ENCODE data around the gene EOMES.

EOMES gene

GRCh38 chr3:27719314-27720003 lies 2.7 kb downstream of the EOMES start:
- no peak for DNase-seq

GRCh38 chr3:27718459-27718858 lies 3.7 kb downstream of the EOMES start:
- no peak for DNase-seq

GRCh38 chr3:27717200-27717852 lies 4.8 kb downstream of the EOMES start:
- no peak for DNase-seq

GRCh38 chr3:27716309-27716708 lies 5.8 kb downstream of the EOMES start:
- DNase-seq: no peak

- no peak for DNase-seq
Measured at GRCh38 chr3:27715863-27716262, 6.3 kb downstream of the EOMES start.

- no peak for DNase-seq
Measured at GRCh38 chr3:27715454-27715806, 6.7 kb downstream of the EOMES start.

GRCh38 chr3:27714692-27715453 lies 7.2 kb downstream of the EOMES start:
- DNase-seq: no peak

- no peak for DNase-seq
Measured at GRCh38 chr3:27714146-27714526, 8.0 kb downstream of the EOMES start.

- DNase-seq: no peak
Measured at GRCh38 chr3:27713435-27714145, 8.5 kb downstream of the EOMES start.

GRCh38 chr3:27713078-27713423 lies 9.1 kb downstream of the EOMES start:
- DNase-seq: no peak

GRCh38 chr3:27712136-27713077 lies 9.7 kb downstream of the EOMES start:
- peak; percentile 82 for DNase-seq

GRCh38 chr3:27708250-27708649 lies 13.9 kb downstream of the EOMES start:
- no peak for DNase-seq

GRCh38 chr3:27699067-27699466 lies 23.1 kb downstream of the EOMES start:
- no peak for DNase-seq

GRCh38 chr3:27696906-27697305 lies 25.2 kb downstream of the EOMES start:
- DNase-seq: no peak

- DNase-seq: no peak
Measured at GRCh38 chr3:27695636-27696035, 26.5 kb downstream of the EOMES start.

GRCh38 chr3:27688053-27688452 lies 34.1 kb downstream of the EOMES start:
- DNase-seq: no peak

GRCh38 chr3:27686642-27687041 lies 35.5 kb downstream of the EOMES start:
- no peak for DNase-seq

GRCh38 chr3:27685474-27685873 lies 36.6 kb downstream of the EOMES start:
- DNase-seq: no peak

- DNase-seq: no peak
Measured at GRCh38 chr3:27684302-27684701, 37.8 kb downstream of the EOMES start.

GRCh38 chr3:27681249-27681748 lies 40.8 kb downstream of the EOMES start:
- DNase-seq: no peak

GRCh38 chr3:27680517-27681246 lies 41.4 kb downstream of the EOMES start:
- DNase-seq: no peak

GRCh38 chr3:27679691-27680090 lies 42.4 kb downstream of the EOMES start:
- DNase-seq: no peak

Measured in stimulated activated CD4-positive, alpha-beta T cell treated with anti-CD3 and anti-CD28 coated beads, Interleukin-1b, Interleukin-23, amount 100 ng/mL, for 48 hours (primary cell).